BLaER1 treated with 17β-estradiol and CSF1 and Interleukin-3, amounts not matched to agents 10 nM and 100 nM (cell line): ENCODE measurements around the gene RAB5B.

Experiments
- H3K27ac ChIP-seq, 11 experiments: shearing (Covaris generic); formaldehyde crosslinking; 2 replicates each; pipeline ENCODE4 v1.8.1; 2022
- H3K27me3 ChIP-seq, 11 experiments: shearing (Covaris generic); formaldehyde crosslinking; 2 replicates each; pipeline ENCODE4 v1.8.1; 2022
- H3K36me3 ChIP-seq, 11 experiments: shearing (Covaris generic); formaldehyde crosslinking; 2 replicates each; pipeline ENCODE4 v1.8.1; 2022
- H3K4me1 ChIP-seq, 10 experiments: shearing (Covaris generic); formaldehyde crosslinking; 2 replicates each; pipeline ENCODE4 v1.8.1; 2022
- H3K4me2 ChIP-seq, 11 experiments: shearing (Covaris generic); formaldehyde crosslinking; 2 replicates each; pipeline ENCODE4 v1.8.1; 2022
- H3K4me3 ChIP-seq, 10 experiments: shearing (Covaris generic); formaldehyde crosslinking; 2 replicates each; pipeline ENCODE4 v1.8.1; 2022
- H3K9ac ChIP-seq, 11 experiments: shearing (Covaris generic); formaldehyde crosslinking; 2 replicates each; pipeline ENCODE4 v1.8.1; 2022
- H3K9me3 ChIP-seq, 11 experiments: shearing (Covaris generic); formaldehyde crosslinking; replicated peaks in 1 of 11; 2 replicates each; pipeline ENCODE4 v1.8.1; 2022
- H4K20me1 ChIP-seq, 11 experiments: shearing (Covaris generic); formaldehyde crosslinking; 2 replicates each; pipeline ENCODE4 v1.8.1; 2022
- Cebpa-rat ChIP-seq, 11 experiments: shearing (Covaris generic); IDR thresholded peaks; 2 replicates each; pipeline ENCODE4 v1.8.1; 2022

RAB5B gene, protein sequence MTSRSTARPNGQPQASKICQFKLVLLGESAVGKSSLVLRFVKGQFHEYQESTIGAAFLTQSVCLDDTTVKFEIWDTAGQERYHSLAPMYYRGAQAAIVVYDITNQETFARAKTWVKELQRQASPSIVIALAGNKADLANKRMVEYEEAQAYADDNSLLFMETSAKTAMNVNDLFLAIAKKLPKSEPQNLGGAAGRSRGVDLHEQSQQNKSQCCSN

DNA sequence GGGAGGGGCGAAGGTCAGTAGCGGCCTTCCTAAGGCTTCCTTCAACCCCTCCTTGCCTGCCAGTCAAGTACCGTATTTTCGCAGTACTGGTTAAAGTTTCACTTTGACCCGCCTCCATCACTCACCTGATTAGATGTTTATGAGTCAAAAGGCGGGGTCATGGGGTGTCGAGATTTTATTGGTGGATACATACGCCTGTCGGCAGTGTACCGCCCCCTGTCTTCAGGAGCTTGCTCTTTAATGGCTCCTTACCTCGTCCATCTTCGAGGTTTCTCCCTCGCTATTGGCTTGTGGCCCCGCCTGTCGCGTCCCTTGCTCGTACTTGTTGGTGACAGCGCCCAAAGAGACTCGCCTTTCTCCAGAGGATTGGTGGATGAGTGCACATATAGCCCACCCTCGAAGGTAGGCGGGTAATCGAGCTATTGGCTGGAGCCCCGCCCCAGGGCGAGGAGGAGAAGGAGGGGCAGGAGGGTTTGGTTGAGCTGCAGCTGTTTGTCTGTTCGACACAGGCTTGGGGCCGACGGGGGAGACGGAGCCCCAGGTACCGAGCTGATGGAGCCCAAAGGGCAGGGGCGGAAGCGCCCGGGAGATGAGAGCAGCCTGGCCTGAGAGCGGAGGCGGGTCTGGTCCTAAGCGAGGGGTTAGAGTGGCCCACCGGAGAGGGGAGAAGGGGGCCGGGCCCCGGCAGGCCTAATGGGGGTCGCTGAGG lies at the start of gene RAB5B:
Gene RAB5B, plus strand, starts transcription at position 480 of the 709 bp plus-strand sequence. CDS start 12,883 bp downstream, outside the sequence.
- Histone ChIP-seq H3K36me3 (peaks cover 7 to 56% (median 40%) of the 10 kb centered on the region in 11 experiments; a peak in 19 of 22 replicates), H3K4me2 (peak within 1 kb of the TSS; percentile 80 to 97 (median 89))

DNA sequence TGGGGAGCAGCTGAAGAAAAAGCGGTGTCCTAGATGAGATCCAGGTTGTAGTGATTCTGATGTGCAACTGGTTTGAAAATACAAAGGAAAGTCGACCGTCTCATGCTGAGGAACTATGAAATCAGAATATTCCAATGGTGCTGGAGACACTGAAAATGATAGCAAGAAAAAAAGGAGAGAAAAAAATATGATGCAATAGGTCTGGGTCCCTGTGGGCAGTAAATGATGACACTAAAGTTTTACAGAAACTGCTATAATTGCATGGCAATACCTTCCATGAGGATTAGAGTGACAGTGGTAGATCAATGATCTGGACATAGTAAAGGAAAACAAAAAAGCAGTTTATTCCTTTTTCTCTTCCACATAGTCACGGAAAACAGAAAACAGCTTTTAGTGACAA lies 48.5 kb upstream of the RAB5B start:
- peak in 2 of 11 experiments; percentile 53 to 55; a peak in 2 of 22 replicates for TF ChIP-seq Cebpa-rat (IDR thresholded peaks at IDR 0.05)
- Histone ChIP-seq H3K27me3 (no peaks in the 10 kb centered on the region), H3K4me2 (peak overlapping the region; percentile 82 to 100 (median 97)), H3K27ac (peak overlapping the region in 7 of 11 experiments; percentile 39 to 97 (median 94); a peak in 8 of 22 replicates), H3K4me1 (peaks cover 48 to 68% (median 57%) of the 10 kb centered on the region in 10 experiments), H3K9ac (peak overlapping the region in 9 of 11 experiments; percentile 88 to 97 (median 93); a peak in 11 of 22 replicates), H4K20me1 (peaks cover 0 to 55% (median 18%) of the 10 kb centered on the region in 11 experiments; a peak in 13 of 22 replicates), H3K4me3 (peak overlapping the region in 6 of 10 experiments; percentile 76 to 95 (median 90); a peak in 5 of 20 replicates), H3K36me3 (peaks cover 23 to 45% (median 32%) of the 10 kb centered on the region in 11 experiments), H3K9me3 (no peaks in the 10 kb centered on the region)

More for the DNA sequence above, at the start of gene RAB5B:
- Histone ChIP-seq H3K9ac (peak within 1 kb of the TSS; percentile 88 to 96 (median 93)), H3K9me3 (no peaks in the 10 kb centered on the region), H3K4me1 (peaks cover 66 to 84% (median 74%) of the 10 kb centered on the region in 10 experiments), H3K27me3 (no peaks in the 10 kb centered on the region), H3K27ac (peak within 1 kb of the TSS; percentile 82 to 93 (median 87)), H3K4me3 (peak within 1 kb of the TSS; percentile 84 to 99 (median 96)), H4K20me1 (peaks cover 0 to 37% (median 0%) of the 10 kb centered on the region in 11 experiments; a peak in 5 of 22 replicates)
- no peak for TF ChIP-seq Cebpa-rat (IDR thresholded peaks at IDR 0.05)

DNA sequence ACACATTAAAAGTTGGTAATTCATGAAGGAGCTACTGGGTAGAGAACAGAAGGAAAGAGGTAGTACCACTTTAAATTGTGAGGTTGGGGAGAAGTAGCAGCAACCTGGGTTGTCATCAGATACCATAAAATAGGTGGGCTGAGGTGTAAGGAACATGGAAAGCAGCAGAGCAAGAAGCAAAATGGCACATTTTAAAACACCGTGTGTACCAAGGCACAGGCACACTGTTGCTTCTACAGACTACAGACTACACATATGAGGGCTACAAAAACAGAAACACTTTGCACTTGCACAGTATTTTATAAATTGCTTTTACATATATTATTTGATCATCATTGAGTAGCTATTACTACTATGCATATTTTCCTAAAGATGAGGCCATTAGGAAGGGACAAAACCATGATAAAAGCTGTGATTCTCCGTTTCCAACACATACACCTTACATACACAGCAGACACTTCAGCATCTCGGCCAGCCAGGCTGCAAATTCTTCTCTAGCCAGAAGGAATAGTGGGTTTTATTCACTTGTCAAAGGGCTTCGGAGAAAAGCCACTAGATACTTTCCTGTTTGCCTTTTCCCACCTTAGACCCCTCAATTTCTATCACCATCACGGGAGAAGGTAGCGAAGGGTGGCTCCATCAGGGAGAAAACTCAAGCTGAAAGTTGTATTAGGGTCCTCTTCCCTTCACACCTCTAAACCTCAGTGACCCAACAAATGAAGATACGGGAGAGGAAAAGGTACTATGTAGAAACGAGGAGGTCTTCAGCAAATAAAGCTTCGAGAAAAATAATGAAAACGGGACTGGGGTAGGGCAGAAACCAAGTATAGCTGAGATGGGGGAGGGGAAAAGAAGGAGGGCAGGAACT lies 47.8 kb upstream of the RAB5B start:
- H3K4me1 ChIP-seq = peaks cover 55 to 76% (median 65%) of the 10 kb centered on the region in 10 experiments
- peak overlapping the region; percentile 82 to 100 (median 97) for H3K4me2 ChIP-seq
- H3K36me3 ChIP-seq = peaks cover 21 to 41% (median 30%) of the 10 kb centered on the region in 11 experiments
- peak overlapping the region; percentile 76 to 95 (median 88) for H3K4me3 ChIP-seq
- H3K9me3 ChIP-seq = no peaks in the 10 kb centered on the region
- peak overlapping the region; percentile 85 to 97 (median 93) for H3K27ac ChIP-seq
- H4K20me1 ChIP-seq = peaks cover 0 to 48% (median 13%) of the 10 kb centered on the region in 11 experiments; a peak in 12 of 22 replicates
- TF ChIP-seq Cebpa-rat (IDR thresholded peaks at IDR 0.05) = no peak
- H3K9ac ChIP-seq = peak overlapping the region; percentile 88 to 97 (median 93)
- no peaks in the 10 kb centered on the region for H3K27me3 ChIP-seq

DNA sequence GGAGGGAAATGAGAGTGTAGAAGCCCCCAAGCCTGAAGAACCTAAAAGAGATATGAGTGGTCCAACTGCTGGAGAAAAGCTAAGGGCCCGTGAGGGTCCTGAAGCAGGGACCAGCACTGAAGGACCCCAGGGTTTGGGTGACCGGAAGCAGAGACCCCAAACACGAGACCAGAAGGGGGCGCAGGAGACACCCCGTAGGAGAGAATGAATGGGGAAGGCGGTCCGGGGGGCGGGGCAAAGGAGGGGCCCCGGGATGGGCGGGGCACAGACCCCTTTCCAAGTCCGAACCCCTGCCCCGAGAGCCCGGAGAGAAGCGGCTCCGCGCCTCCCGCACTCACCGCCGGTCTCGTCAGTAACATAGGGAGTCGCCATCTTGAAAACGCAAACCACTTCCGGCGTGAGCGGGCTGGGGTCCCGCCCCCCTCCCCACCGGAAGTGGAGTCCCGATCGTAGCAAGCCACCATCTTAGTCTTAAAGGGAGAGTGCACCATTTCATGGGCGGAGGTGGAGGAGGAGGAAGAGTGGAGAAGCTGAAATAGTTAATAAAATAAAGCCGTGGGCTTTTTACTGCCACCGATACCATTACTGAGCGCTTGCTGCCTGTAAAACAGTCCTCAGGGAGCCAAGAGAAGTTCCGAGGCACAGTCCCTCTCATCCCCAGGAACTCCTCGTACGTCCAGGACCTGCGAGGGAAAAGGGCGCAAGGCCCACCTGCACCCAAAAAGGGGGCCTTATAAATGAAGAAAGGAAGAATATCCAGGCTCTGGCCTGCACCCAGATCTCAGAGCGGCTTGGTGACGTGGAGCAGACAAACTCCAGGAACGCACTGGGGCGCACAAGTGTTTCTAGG lies 46.9 kb upstream of the RAB5B start:
- no peak for TF ChIP-seq Cebpa-rat (IDR thresholded peaks at IDR 0.05)

DNA sequence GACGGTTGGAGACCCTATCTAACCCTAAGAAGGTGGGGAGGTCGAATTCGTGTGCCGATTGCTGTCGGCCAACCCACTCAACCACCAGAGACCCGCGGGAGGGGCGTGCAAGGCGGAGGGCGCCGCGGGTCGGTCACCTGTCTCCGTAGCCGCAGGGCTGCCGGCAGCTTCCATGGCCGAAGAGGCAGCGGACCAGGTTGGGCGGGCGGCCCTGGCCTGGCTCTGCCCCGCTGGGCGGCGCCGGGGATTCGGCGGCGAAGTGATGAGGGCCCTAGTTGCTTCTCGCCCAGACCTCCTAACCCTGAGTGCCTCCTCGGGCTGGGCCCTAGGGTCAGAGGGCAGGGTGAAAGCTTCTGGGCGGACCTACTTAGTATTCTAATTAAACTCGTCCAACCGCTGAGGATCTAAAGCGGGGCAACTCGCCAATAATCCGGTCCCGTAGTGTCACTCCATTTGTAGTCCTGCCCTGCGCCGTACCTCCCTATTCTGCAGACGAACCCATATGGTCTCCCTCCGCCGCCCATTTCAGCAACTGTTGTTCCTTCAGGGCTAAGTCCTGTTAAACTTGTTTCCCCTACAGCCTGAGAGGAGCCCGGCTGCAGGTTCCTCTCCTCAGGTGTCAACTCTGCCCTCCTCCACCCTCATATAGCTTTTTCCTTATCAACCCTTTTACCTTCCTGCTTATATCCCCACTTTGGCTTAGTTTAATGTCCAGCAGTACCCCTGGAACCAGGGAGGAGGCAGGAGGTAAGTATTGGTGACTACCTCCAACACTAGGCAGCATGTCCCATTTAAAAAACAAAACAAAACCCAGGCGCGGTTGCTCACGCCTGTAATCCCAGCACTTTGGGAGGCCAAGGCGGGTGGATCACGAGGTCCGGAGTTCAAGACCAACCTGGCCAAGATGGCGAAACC lies 46.0 kb upstream of the RAB5B start, which contains the start of gene PYM1:
Gene PYM1, minus strand, starts transcription at position 307 of the 915 bp plus-strand sequence. Its CDS starts 133 bp downstream, at position 174.
- H3K36me3 ChIP-seq = peaks cover 6 to 26% (median 16%) of the 10 kb centered on the region in 11 experiments; a peak in 21 of 22 replicates
- no peak for TF ChIP-seq Cebpa-rat (IDR thresholded peaks at IDR 0.05)
- peak within 1 kb of the TSS; percentile 85 to 97 (median 93) for H3K27ac ChIP-seq
- H4K20me1 ChIP-seq = peaks cover 0 to 30% (median 0%) of the 10 kb centered on the region in 11 experiments; a peak in 6 of 22 replicates
- H3K9me3 ChIP-seq = no peaks in the 10 kb centered on the region
- H3K4me2 ChIP-seq = peak within 1 kb of the TSS; percentile 90 to 100 (median 97)
- peaks cover 64 to 79% (median 74%) of the 10 kb centered on the region in 10 experiments for H3K4me1 ChIP-seq
- H3K4me3 ChIP-seq = peak within 1 kb of the TSS; percentile 76 to 95 (median 88)
- no peaks in the 10 kb centered on the region for H3K27me3 ChIP-seq
- peak within 1 kb of the TSS; percentile 88 to 97 (median 93) for H3K9ac ChIP-seq

More for the DNA sequence above, 46.9 kb upstream of the RAB5B start:
- Histone ChIP-seq H3K27ac (peak overlapping the region; percentile 85 to 97 (median 93)), H3K36me3 (peaks cover 15 to 35% (median 25%) of the 10 kb centered on the region in 11 experiments), H4K20me1 (peaks cover 0 to 39% (median 6%) of the 10 kb centered on the region in 11 experiments; a peak in 12 of 22 replicates), H3K9me3 (no peaks in the 10 kb centered on the region), H3K4me2 (peak overlapping the region; percentile 90 to 100 (median 97)), H3K4me3 (peak overlapping the region; percentile 76 to 95 (median 88)), H3K4me1 (peaks cover 61 to 75% (median 69%) of the 10 kb centered on the region in 10 experiments), H3K27me3 (no peaks in the 10 kb centered on the region), H3K9ac (peak overlapping the region; percentile 88 to 97 (median 93))

DNA sequence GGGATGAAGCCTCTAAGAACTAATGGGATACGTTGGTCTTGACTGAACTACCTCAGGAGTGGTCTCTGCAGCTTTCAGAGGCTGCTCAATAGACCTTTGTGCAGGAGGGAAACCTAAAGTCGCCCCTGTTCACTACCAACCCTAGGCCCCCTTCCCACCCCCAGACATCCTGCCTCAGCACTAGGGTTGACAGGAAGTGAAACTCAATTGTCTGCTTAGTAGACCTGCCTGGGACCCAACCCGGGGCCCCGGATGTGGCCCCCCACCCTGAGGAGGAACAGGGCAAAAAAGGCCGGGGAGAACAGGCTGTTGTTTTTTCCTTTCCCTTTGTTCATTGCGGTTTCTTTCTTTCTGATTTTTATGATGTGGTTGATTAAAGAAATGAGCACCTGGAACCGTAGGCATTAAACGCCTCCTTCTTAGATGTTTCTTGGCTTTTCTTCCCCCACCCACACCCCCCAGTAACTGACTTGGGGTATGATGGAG lies 44.5 kb upstream of the RAB5B start:
- Histone ChIP-seq H3K4me3 (peak overlapping the region; percentile 31 to 95 (median 88); a peak in 17 of 20 replicates), H3K4me1 (peaks cover 71 to 81% (median 76%) of the 10 kb centered on the region in 10 experiments), H3K27ac (peak overlapping the region; percentile 85 to 97 (median 93)), H3K9ac (peak overlapping the region; percentile 88 to 97 (median 93)), H3K9me3 (no peaks in the 10 kb centered on the region), H3K36me3 (peaks cover 0 to 12% (median 1%) of the 10 kb centered on the region in 11 experiments; a peak in 6 of 22 replicates), H3K27me3 (no peaks in the 10 kb centered on the region), H3K4me2 (peak overlapping the region; percentile 90 to 100 (median 97)), H4K20me1 (peaks cover 0 to 32% (median 0%) of the 10 kb centered on the region in 11 experiments; a peak in 5 of 22 replicates)
- TF ChIP-seq Cebpa-rat (IDR thresholded peaks at IDR 0.05) = no peak
